Activated T-cell treated with anti-CD3 and anti-CD28 coated beads, Interleukin-2, amount 50 U/mL, for 72 hours (primary cell): ENCODE data around the gene BABAM2. TPM values are rescaled to one million over a fixed set of nuclear protein-coding genes. Genes with fewer than 3 reads are reported as not detected.

ENCODE experiments used
- ATAC-seq, 2 donors: fragments of 150-1000 bp; cut with Tn5 transposase; replicated peaks in 1 of 2; 2 replicates each; pipeline ENCODE4 v1.10.0; 2021; ENCODE audit warnings: moderate library complexity in 2 of 2, mild to moderate bottlenecking in 1 of 2
- DNase-seq, 2 donors: peaks; one replicate each; pipeline ENCODE4 v3.0.0; 2021 to 2022; ENCODE audit warnings: mixed read lengths in 1 of 2
- H3K27ac Mint-ChIP-seq: one replicate; pipeline ENCODE4 v1.8.0; 2022; ENCODE audit warnings: mild to moderate bottlenecking, moderate library complexity, mixed read lengths
- H3K27me3 Mint-ChIP-seq: one replicate; pipeline ENCODE4 v1.8.0; 2022; ENCODE audit warnings: low read depth, mixed read lengths
- H3K36me3 Mint-ChIP-seq, 2 donors: one replicate each; pipeline ENCODE4 v1.8.0; 2022; ENCODE audit warnings: mixed read lengths in 2 of 2, mild to moderate bottlenecking in 1 of 2; ENCODE audit not compliant: insufficient read depth in 2 of 2
- H3K4me1 Mint-ChIP-seq: one replicate; pipeline ENCODE4 v1.8.0; 2022; ENCODE audit warnings: low read depth, mixed read lengths
- H3K4me3 Mint-ChIP-seq, 2 donors: one replicate each; pipeline ENCODE4 v1.8.0; 2022; ENCODE audit warnings: mild to moderate bottlenecking in 2 of 2, mixed read lengths in 2 of 2, moderate library complexity in 2 of 2
- H3K9me3 Mint-ChIP-seq, 2 donors: one replicate each; pipeline ENCODE4 v1.8.0; 2022; ENCODE audit warnings: mixed read lengths in 2 of 2
- total RNA-seq, 2 donors: library from RNA; stranded (reverse); gene quantifications; one replicate each; pipeline ENCODE4 v1.2.3, GENCODE V29; 2022

The BABAM2 gene
- total RNA-seq, 2 donors from 2014 or later = 96.6 to 97.2 TPM

DNA sequence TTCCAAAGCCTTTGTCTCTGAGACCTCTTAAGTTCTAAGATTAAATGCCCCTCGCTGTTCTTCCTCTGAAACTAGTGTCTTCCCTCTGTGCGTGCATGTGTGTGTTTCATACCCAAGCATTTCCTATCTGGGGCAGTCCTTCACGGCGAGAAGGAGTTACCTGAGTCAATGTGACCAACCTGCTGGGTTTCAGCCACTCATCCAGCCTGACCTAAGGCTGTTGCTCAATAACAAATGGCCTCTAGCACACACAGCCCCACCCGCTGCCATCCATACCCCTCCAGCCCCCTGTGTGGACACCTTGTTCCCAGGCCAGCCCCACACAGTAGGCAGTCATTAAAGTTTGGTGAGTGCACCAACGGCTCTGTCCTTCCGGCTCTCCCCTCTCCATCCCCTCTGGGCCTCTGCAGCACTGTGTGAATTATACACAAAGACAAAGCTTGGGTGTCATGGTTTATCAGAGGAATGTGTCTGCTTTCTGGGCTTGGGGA, 448.3 kb downstream of the BABAM2 start:
- Mint-ChIP-seq H3K4me3 (no peak overlapping the region), H3K27me3 (no peaks in the 10 kb centered on the region), H3K36me3 (peaks cover 0 to 8% of the 10 kb centered on the region in 2 donors), H3K27ac (no peak overlapping the region), H3K4me1 (peaks cover 15% of the 10 kb centered on the region), H3K9me3 (no peaks in the 10 kb centered on the region)
- DNase-seq = no peak
- ATAC-seq = peak in 1 of 2 donors; percentile 11

DNA sequence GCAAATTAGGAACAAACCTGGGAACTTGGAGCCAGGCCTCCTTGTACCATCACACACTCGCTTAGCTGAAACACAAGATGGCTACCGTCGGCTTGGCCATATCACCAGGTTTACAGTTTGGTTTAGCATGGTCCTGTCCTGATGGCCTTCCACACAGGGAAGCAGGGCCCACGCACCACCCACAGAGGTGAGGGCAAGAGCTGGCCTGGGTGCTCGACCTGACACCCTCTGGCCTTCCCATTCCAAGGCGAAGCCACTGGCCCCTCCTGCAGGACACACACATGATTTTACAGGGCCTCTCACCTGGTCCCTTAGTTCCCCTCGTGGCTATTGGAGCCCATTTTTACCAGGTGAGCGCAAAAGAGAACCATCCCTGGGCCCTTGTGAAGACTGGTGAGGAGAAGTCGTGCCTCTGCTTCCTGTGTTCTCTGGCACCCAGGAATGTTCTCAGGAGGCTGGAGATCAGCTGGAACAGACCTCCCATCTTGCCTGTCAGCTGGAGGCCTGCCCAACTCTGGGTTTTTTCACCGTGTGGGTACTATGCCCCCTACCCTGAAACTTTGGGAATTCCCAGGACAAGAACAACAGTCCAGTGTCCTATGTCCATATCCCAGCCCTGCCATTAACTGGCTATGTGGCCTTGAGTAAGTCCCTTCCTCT, 449.1 kb downstream of the BABAM2 start:
- Mint-ChIP-seq H3K27ac (no peak overlapping the region), H3K27me3 (no peaks in the 10 kb centered on the region), H3K4me1 (peaks cover 15% of the 10 kb centered on the region), H3K36me3 (peaks cover 0 to 8% of the 10 kb centered on the region in 2 donors), H3K9me3 (no peaks in the 10 kb centered on the region), H3K4me3 (no peak overlapping the region)
- no peak for DNase-seq
- no peak for ATAC-seq

DNA sequence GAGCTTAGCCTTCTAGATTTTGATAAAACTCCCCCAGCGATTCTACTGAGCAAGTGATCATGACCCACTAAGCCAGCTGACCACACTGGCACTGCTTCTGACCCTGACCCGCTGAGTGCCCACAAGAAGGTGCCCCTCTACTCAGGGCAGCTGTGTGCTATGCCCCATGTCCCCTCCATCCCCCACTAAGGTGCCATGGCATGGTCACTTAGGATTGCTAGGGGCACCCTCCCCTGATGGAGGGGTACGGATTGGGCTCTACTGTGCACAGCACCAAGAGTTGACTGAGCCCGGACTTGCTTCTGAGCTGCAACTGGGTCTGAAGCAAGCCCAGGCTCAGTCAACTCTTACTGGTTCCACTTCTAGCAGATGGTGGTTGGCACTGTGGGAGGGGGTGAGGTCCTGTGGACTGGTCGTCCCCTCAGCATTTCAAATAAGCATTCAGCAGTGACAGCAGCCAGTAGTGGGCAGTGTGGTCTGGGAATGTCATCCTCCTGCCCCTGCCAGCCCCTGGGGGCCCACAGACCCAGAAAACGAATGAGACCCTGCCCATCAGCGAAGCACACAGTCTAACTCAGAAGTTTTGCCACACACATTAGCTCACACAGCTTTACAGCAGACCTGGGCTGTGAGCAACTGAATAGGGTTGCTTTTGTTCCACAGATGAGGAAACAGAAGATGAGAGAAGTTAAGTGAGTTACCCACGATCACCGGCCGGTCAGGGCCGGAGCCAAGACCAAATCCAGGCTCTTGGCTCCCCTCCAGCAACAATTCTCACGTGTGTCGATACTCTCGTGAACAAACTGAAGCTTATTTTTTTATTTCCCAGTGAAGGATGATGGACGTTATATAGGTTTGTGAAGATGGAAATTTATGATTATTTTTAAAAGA, 450.0 kb downstream of the BABAM2 start:
- H3K9me3 Mint-ChIP-seq = no peaks in the 10 kb centered on the region
- no peak for DNase-seq
- H3K27me3 Mint-ChIP-seq = no peaks in the 10 kb centered on the region
- peaks cover 15% of the 10 kb centered on the region for H3K4me1 Mint-ChIP-seq
- H3K27ac Mint-ChIP-seq = peak overlapping the region; percentile 73
- H3K36me3 Mint-ChIP-seq = peaks cover 0 to 8% of the 10 kb centered on the region in 2 donors
- H3K4me3 Mint-ChIP-seq = no peak overlapping the region
- ATAC-seq = peak in 1 of 2 donors; percentile 14

DNA sequence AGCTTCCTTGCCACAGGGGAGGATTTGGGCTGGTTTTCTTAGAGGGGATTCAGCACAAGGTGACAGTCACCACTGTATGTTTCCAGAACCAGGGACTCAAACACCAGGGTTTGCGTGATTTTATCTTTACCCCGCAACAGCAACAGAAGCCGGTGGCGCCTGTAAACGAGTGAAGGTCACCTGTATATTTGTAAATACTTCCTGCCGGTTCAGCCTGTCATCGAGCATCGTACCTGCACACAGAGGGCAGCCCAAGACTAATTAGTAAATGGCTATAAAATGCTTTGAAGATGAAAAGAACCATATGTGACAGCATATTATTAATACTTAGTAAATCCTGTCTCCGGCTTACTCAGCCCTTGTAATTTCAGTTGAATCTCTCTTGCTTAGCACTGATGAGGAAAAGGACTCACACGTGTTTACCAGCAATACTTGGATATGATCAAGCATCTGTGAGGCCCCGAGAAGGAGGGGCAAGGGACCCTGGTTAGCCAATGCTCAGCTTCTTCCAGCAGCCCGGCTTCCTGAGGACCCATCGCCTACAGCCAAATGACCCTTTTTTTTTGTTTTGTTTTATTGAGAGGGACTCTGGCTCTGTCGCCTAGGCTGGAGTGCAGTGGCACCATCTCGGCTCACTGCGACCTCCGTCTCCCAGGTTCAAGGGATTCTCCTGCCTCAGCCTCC, 450.8 kb downstream of the BABAM2 start:
- Mint-ChIP-seq H3K27ac (peak overlapping the region; percentile 73), H3K4me1 (peaks cover 15% of the 10 kb centered on the region), H3K4me3 (no peak overlapping the region), H3K9me3 (no peaks in the 10 kb centered on the region), H3K36me3 (peaks cover 0 to 8% of the 10 kb centered on the region in 2 donors), H3K27me3 (no peaks in the 10 kb centered on the region)
- DNase-seq = no peak
- no peak for ATAC-seq

DNA sequence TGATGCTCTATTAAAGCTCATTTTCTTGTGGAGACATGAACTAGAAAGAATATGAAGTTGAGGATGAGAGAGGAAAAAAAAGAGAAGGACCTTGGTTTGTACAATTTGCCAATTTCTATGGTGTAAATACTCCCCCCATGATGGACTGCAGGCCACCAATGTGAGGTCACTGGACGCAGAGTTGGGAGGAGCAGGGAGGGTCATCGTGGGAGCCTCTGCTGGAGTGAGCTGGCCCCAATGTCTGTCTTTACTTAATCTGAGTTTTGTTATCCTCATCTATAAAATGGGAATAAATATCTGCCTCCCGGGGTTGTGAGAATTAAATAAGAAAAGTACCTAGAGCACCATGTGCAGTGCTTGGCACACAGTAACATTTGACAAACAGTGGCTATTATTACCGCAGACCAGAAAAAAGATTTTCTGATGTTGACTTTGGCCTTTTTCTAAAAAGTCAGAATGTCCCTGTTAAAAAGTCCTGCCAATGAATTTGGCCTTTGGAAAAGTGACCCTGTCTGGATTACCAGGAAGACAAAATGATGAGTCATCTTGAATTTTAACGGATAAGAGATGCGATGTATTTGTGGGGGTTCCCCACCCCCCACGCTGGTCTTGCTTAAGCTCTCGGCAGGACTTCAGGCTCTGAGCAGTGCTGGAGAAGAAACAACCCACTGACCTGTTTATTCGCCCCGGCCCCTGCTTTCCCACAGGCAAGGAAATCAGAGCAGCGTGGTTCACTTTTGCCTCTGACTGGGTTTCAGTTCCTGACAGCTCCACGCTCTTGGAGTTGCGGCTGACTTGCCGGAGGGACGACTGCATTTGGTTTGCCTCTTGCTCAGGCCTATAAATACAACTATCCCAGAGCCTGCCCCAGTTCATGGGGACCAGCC, 451.8 kb downstream of the BABAM2 start:
- no peaks in the 10 kb centered on the region for H3K27me3 Mint-ChIP-seq
- H3K27ac Mint-ChIP-seq = no peak overlapping the region
- peaks cover 22% of the 10 kb centered on the region for H3K4me1 Mint-ChIP-seq
- peaks cover 0 to 8% of the 10 kb centered on the region in 2 donors for H3K36me3 Mint-ChIP-seq
- ATAC-seq (no peak), DNase-seq (no peak)
- H3K4me3 Mint-ChIP-seq = no peak overlapping the region
- H3K9me3 Mint-ChIP-seq = no peaks in the 10 kb centered on the region

DNA sequence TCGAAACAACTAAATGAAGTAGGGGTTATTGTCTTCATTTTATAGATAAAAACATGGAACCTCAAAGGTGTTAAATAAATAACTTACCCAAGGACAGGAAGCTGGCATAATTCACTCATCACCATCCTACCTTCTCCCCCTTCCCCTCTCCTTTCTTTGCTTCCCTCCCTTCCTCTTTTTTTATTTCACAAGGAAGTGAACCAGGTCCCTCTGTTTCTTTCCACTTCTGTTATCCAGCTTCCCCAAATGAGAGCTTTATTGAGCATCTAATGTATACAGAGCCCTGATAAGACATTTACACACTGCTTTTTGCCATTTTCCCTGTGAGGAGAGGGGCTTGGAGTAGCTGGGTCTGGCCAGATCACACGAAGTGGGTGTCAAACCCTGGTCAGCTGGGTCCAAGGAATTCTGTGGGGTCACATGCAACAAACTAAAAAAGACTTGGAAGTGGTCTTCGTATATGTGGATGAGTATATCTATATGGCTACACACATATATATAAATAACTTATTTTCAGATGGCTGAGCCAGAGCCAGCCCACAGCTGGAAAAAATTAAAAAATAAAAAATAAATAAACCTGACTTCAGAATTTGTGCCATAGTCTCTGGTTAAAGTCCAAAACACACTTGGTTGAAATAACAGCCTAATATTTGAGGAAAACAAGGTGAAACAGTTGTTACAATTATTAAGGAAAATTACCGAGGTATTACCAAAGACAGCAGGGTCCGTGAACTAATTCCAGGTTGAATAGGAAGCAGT, 452.8 kb downstream of the BABAM2 start:
- Mint-ChIP-seq H3K27me3 (no peaks in the 10 kb centered on the region), H3K4me1 (peaks cover 33% of the 10 kb centered on the region), H3K9me3 (no peaks in the 10 kb centered on the region), H3K36me3 (peaks cover 0 to 8% of the 10 kb centered on the region in 2 donors), H3K4me3 (no peak overlapping the region), H3K27ac (no peak overlapping the region)
- no peak for DNase-seq
- no peak for ATAC-seq

DNA sequence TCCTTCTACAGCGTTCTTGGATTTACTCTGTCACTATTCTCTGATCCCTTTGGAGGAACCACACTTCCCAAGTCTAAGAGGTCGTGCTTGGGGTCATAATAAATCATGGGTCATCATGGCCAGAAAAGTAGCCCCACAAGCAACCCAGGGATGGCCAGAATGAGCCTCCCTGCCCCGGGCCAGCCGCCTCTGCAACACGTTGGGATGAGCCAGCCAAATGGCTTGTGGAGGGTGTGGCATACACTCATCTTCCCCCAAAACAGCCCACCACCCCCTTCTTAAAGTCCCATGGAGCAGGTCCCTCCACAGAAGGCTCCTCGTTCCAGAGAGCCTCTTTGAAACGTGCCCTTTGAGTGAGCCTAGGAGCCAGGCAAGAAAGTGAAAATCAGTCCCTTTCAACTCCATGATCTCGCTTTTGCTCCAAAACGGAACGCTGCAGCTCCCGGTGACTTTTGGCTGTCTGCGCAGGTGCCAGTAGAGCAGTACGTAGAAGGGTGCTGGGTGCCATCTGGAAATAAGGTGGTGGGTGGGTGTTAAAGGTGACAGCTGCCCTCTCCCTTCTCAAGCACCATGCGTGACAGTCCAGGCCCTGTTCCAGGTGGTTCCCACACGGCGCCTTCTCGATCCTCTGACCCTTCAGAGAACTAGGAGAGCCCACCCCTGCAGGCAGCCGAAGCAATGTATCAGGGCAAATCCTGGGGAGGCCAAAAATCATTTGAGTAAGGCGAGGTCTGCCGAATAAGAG, 453.6 kb downstream of the BABAM2 start:
- Mint-ChIP-seq H3K27me3 (no peaks in the 10 kb centered on the region), H3K36me3 (peaks cover 0 to 2% of the 10 kb centered on the region in 2 donors), H3K4me1 (peaks cover 33% of the 10 kb centered on the region), H3K4me3 (no peak overlapping the region), H3K9me3 (no peaks in the 10 kb centered on the region), H3K27ac (no peak overlapping the region)
- no peak for ATAC-seq
- no peak for DNase-seq

DNA sequence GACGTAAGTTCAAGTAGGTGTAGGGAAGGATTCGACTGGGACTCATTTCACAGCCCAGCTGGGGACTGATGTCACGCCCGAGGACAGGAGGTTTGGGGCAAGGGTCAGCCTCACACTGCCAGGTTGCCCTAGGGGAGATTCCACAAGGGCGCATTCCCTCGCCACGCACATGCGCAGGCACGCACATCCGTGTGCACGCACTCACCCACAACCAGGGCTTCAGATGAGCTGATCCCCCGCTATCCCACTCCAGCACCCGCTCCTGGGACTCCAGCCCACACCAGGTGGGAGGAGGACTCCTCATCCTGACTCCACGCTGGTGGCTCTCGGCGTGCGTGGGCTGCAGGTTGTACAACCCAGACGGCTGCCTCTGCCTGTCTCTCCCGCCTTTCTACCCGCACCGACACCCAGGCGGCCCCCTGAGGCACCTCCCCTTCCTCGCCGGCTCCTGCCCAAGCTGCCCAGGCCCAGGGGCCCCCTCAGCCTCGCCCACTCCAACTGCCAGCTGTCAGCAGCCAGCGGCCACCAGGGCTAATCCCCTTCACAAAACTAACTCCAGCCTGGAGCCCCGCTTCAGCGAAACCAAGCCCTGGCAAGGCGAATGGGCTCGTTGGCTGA, 454.3 kb downstream of the BABAM2 start:
- peaks cover 34% of the 10 kb centered on the region for H3K4me1 Mint-ChIP-seq
- H3K36me3 Mint-ChIP-seq = no peaks in the 10 kb centered on the region
- H3K9me3 Mint-ChIP-seq = no peaks in the 10 kb centered on the region
- peak overlapping the region; percentile 0 for H3K27ac Mint-ChIP-seq
- H3K27me3 Mint-ChIP-seq = no peaks in the 10 kb centered on the region
- H3K4me3 Mint-ChIP-seq = no peak overlapping the region
- DNase-seq = no peak
- ATAC-seq = no peak

DNA sequence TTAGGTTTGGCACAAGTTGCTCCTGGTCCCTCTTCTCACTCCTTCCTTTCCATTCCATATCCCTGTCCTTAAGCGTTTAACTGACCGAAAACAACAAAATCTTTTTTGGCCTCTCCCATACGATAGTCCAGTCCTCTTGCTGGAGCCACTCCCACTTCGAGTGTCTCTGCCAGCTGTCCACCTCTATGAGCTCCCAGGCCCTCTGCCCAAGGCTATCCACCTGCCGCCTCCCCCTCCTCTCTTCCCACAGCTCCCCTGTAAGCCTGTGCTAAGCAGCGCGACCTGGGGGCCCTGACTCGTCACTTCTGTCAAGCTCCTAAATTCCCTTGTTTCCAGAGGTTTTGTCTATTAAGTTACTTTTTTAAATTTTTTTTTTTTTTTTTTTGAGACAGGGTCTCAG, 455.1 kb downstream of the BABAM2 start:
- H3K27me3 Mint-ChIP-seq = no peaks in the 10 kb centered on the region
- DNase-seq (no peak), ATAC-seq (no peak)
- no peaks in the 10 kb centered on the region for H3K36me3 Mint-ChIP-seq
- H3K4me3 Mint-ChIP-seq = no peak overlapping the region
- H3K9me3 Mint-ChIP-seq = no peaks in the 10 kb centered on the region
- peaks cover 34% of the 10 kb centered on the region for H3K4me1 Mint-ChIP-seq
- peak overlapping the region; percentile 0 for H3K27ac Mint-ChIP-seq

DNA sequence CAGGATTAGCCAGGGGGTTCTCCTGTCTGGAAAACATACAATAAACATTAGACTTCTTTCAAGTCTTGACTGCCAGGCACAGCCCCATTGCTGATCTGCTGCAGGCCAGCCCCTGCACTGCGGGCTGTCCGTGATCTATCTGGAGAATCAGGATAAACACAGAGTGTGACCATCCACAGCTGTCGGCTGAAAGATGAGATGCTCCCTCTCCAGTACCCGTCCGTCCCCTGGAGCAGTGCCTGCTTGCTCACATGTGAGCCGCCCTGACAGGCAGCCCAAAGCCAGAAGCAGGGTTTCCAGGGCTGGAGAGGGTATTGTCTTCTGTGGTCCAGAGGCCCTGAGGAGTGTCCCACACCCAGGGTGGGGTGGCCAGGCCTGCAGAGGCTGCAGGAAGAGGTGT, 456.1 kb downstream of the BABAM2 start:
- no peaks in the 10 kb centered on the region for H3K36me3 Mint-ChIP-seq
- H3K4me1 Mint-ChIP-seq = peaks cover 40% of the 10 kb centered on the region
- H3K9me3 Mint-ChIP-seq = no peaks in the 10 kb centered on the region
- no peak overlapping the region for H3K27ac Mint-ChIP-seq
- no peaks in the 10 kb centered on the region for H3K27me3 Mint-ChIP-seq
- no peak for DNase-seq
- H3K4me3 Mint-ChIP-seq = peak overlapping the region in 1 of 2 donors; percentile 29
- ATAC-seq = no peak

DNA sequence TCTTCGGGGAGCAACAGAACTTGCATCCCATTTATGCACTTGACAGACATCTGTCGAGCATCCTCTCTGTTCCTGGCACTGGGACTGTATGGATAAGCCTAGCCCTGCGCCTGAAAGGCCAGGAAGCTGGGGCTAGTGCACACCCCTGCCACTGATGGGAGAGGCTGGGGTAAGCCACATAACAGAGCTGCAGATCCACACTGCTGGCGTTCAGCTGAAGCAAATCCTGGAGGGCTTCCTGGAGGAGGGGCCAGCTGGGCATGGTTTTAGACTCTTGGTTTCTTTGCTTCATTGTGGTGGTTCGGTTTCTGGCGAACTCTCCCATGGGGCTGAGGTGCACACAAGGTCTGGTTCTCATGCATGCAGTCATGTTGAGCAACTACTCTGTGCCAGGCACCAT, 456.7 kb downstream of the BABAM2 start:
- Mint-ChIP-seq H3K9me3 (no peaks in the 10 kb centered on the region), H3K36me3 (no peaks in the 10 kb centered on the region), H3K27me3 (no peaks in the 10 kb centered on the region), H3K4me1 (peaks cover 46% of the 10 kb centered on the region), H3K27ac (peak overlapping the region; percentile 66), H3K4me3 (peak overlapping the region; percentile 65 to 66)
- no peak for DNase-seq
- ATAC-seq = no peak
